ENCODE data around the gene ATAD3C. TPM values are rescaled to one million over a fixed set of nuclear protein-coding genes. Genes with fewer than 3 reads are reported as not detected.
A peak's percentile ranks its signal among the peaks of the same experiment; 100 is the strongest.
"Not testable (repeated sequence)": the region's sequence is repeated elsewhere in the genome, so short reads cannot be mapped to it uniquely, and the experiment has no call there.

Gene ATAD3C
- total RNA-seq, 1 donor from 2014 or later, result 0.27 TPM

- peak; percentile 62 for TF ChIP-seq CTCF (IDR thresholded peaks at IDR 0.05)
- Mint-ChIP-seq H3K27ac (ENCODE audit: unreplicated experiment) (peak overlapping the region; percentile 60), H3K9me3 (ENCODE audit: unreplicated experiment) (no peaks in the 10 kb centered on the region), H3K27me3 (ENCODE audit: unreplicated experiment) (no peaks in the 10 kb centered on the region), H3K36me3 (ENCODE audit: unreplicated experiment) (peaks cover 26% of the 10 kb centered on the region), H3K4me1 (ENCODE audit: unreplicated experiment) (peaks cover 38% of the 10 kb centered on the region), H3K4me3 (ENCODE audit: unreplicated experiment) (peak overlapping the region; percentile 36)
- no peak for DNase-seq (ENCODE audit: extremely low spot score, unreplicated experiment)
These were observed 47.2 kb upstream of the ATAD3C start for GRCh38 chr1:1402072-1402900.

- peaks cover 26% of the 10 kb centered on the region for H3K36me3 Mint-ChIP-seq (ENCODE audit: unreplicated experiment)
- H3K4me1 Mint-ChIP-seq (ENCODE audit: unreplicated experiment), result peaks cover 36% of the 10 kb centered on the region
- not testable (repeated sequence) for DNase-seq (ENCODE audit: extremely low spot score, unreplicated experiment); H3K27me3 Mint-ChIP-seq (ENCODE audit: unreplicated experiment); H3K9me3 Mint-ChIP-seq (ENCODE audit: unreplicated experiment); H3K27ac Mint-ChIP-seq (ENCODE audit: unreplicated experiment); H3K4me3 Mint-ChIP-seq (ENCODE audit: unreplicated experiment)
These were observed 46.5 kb upstream of the ATAD3C start for GRCh38 chr1:1402901-1403392.

GRCh38 chr1:1403653-1404052 lies 45.8 kb upstream of the ATAD3C start:
- Mint-ChIP-seq H3K27me3 (ENCODE audit: unreplicated experiment) (no peaks in the 10 kb centered on the region), H3K4me3 (ENCODE audit: unreplicated experiment) (no peak overlapping the region), H3K27ac (ENCODE audit: unreplicated experiment) (peak overlapping the region; percentile 55), H3K4me1 (ENCODE audit: unreplicated experiment) (peaks cover 37% of the 10 kb centered on the region), H3K9me3 (ENCODE audit: unreplicated experiment) (no peaks in the 10 kb centered on the region), H3K36me3 (ENCODE audit: unreplicated experiment) (peaks cover 26% of the 10 kb centered on the region)
- no peak for TF ChIP-seq CTCF (IDR thresholded peaks at IDR 0.05)
- DNase-seq (ENCODE audit: extremely low spot score, unreplicated experiment), result no peak

- peak overlapping the region; percentile 86 for H3K4me3 Mint-ChIP-seq (ENCODE audit: unreplicated experiment)
- H3K36me3 Mint-ChIP-seq (ENCODE audit: unreplicated experiment), result peaks cover 22% of the 10 kb centered on the region
- peak overlapping the region; percentile 54 for H3K27ac Mint-ChIP-seq (ENCODE audit: unreplicated experiment)
- no peak for TF ChIP-seq CTCF (IDR thresholded peaks at IDR 0.05)
- H3K27me3 Mint-ChIP-seq (ENCODE audit: unreplicated experiment), result no peaks in the 10 kb centered on the region
- H3K4me1 Mint-ChIP-seq (ENCODE audit: unreplicated experiment), result peaks cover 31% of the 10 kb centered on the region
- DNase-seq (ENCODE audit: extremely low spot score, unreplicated experiment), result no peak
- no peaks in the 10 kb centered on the region for H3K9me3 Mint-ChIP-seq (ENCODE audit: unreplicated experiment)
These were observed 43.2 kb upstream of the ATAD3C start for GRCh38 chr1:1406101-1406820.

GRCh38 chr1:1406821-1407635 lies 42.5 kb upstream of the ATAD3C start, which contains the start of gene MRPL20:
TSS of gene MRPL20 (minus strand) at chr1:1407293. CDS start at chr1:1407217, 76 bp downstream.
- peak; percentile 94 for DNase-seq (ENCODE audit: extremely low spot score, unreplicated experiment)
- Mint-ChIP-seq H3K9me3 (ENCODE audit: unreplicated experiment) (no peaks in the 10 kb centered on the region), H3K4me3 (ENCODE audit: unreplicated experiment) (peak within 1 kb of the TSS; percentile 86), H3K36me3 (ENCODE audit: unreplicated experiment) (peaks cover 17% of the 10 kb centered on the region), H3K27me3 (ENCODE audit: unreplicated experiment) (no peaks in the 10 kb centered on the region), H3K27ac (ENCODE audit: unreplicated experiment) (peak within 1 kb of the TSS; percentile 83), H3K4me1 (ENCODE audit: unreplicated experiment) (peaks cover 26% of the 10 kb centered on the region)
- TF ChIP-seq CTCF (IDR thresholded peaks at IDR 0.05), result no peak

All from osteocyte (in vitro differentiated cells).